ENCODE measurements around the gene MAN2A1. TPM values are rescaled to one million over a fixed set of nuclear protein-coding genes. Genes with fewer than 3 reads are reported as not detected.

The MAN2A1 gene
- total and polyA plus RNA-seq, 2 experiments from 2014 or later = 20.8 to 54.6 TPM

DNA sequence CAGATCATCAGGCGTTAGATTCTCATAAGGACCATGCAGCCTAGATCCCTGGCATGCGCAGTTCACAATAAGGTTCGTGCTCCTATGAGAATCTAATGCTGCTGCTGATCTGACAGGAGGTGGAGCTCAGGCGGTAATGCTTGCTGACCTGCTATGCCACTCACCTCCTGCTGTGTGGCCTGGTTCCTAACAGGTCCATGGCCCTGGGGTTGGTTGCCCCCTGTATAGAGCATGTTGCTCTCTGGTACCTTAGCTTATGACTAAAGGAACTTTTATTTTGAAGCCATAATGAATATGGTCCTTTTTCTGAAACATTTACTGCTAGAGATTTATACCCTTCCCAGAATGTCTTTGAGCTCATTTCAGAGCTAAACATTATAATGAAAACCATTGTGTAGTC, 3.1 kb downstream of the MAN2A1 start:
- no peaks in the 10 kb centered on the region for H3K27me3 ChIP-seq (replicated peaks; ENCODE audit: insufficient read depth)
- H2AFZ ChIP-seq = no peak overlapping the region
- 100% methylated on average over 4 of the region's 4 CpGs for WGBS, 2 experiments (ENCODE audit: low coverage in 1 of 2, low lambda C conversion rate in 2 of 2, missing lambda C conversion rate in 2 of 2)
- H3K9me2 ChIP-seq (ENCODE audit: insufficient read depth) = no peaks in the 10 kb centered on the region
- no peak for DNase-seq
- peaks cover 76% of the 10 kb centered on the region for H3K79me2 ChIP-seq (ENCODE audit: insufficient read depth)
- no peak overlapping the region for H3K4me3 ChIP-seq
- H3K9me3 ChIP-seq (ENCODE audit: low read depth) = no peaks in the 10 kb centered on the region
- H3K4me1 ChIP-seq (ENCODE audit: insufficient read depth) = peaks cover 36% of the 10 kb centered on the region
- H3K9ac ChIP-seq = no peak overlapping the region
- H3K27ac ChIP-seq = no peak overlapping the region
- H3K36me3 ChIP-seq (ENCODE audit: low read depth) = no peaks in the 10 kb centered on the region
- H3K4me2 ChIP-seq (ENCODE audit: unreplicated experiment) = peak overlapping the region; percentile 33
- H4K20me1 ChIP-seq (ENCODE audit: insufficient read depth) = no peaks in the 10 kb centered on the region
- in situ Hi-C loops (cut with MboI) = no loop called here
- TF ChIP-seq EZH2 (IDR thresholded peaks at IDR 0.05; ENCODE audit: insufficient read depth, poor library complexity, severe bottlenecking) = no peak
- no peak for TF ChIP-seq EZH2phosphoT487 (IDR thresholded peaks at IDR 0.05; ENCODE audit: insufficient read depth, low read depth)
- peaks cover 33% of the 10 kb centered on the region for H3F3A ChIP-seq (ENCODE audit: insufficient read depth)

DNA sequence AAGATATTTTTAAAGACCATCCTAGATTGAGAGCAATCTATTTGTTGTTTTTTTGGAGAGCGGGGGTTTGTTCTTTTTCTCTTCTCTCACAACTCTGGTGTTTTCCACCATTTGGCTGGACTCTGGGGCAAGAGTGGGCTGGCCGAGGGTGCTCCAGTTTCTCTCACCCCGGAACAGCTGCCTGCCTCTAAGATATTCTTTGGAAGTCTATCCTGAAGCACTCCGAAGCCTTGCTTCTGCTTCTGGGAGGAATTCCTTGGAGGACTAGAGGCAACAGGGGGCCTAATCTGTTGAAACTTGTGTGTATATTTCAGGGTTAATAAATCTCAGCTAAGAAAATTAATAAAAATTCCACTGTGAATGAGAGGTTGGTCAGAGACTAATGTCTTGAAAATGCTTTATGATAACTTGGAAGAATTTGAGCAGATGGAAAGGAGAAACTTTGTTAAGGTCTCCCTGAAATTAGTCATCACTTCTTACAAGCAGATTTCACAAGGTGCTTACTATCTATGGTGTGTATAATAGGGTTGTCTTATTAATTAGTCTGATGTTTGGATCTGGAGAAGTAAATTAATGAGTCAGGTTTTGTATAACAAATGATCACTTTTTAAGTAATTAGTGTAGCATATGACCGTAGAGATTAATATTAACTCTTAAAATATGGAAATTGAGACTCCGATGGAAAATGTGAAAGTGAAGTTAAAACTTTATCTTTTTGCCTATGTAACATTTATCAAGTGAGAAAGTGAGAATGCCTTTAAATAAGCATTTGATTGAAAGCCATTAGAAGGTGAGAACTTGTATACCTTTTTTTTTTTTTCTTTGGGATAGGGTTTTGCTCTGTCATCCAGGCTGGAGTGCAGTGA, 4.0 kb downstream of the MAN2A1 start:
- no peak overlapping the region for H3K9ac ChIP-seq
- H3K79me2 ChIP-seq (ENCODE audit: insufficient read depth) = peaks cover 85% of the 10 kb centered on the region
- no peak for TF ChIP-seq EZH2phosphoT487 (IDR thresholded peaks at IDR 0.05; ENCODE audit: insufficient read depth, low read depth)
- TF ChIP-seq EZH2 (IDR thresholded peaks at IDR 0.05; ENCODE audit: insufficient read depth, poor library complexity, severe bottlenecking) = no peak
- no peaks in the 10 kb centered on the region for H3K27me3 ChIP-seq (replicated peaks; ENCODE audit: insufficient read depth)
- WGBS, 2 experiments (ENCODE audit: low coverage in 1 of 2, low lambda C conversion rate in 2 of 2, missing lambda C conversion rate in 2 of 2) = 67% methylated on average over 6 of the region's 6 CpGs
- no peak overlapping the region for H2AFZ ChIP-seq
- peak overlapping the region; percentile 33 for H3K4me2 ChIP-seq (ENCODE audit: unreplicated experiment)
- in situ Hi-C loops (cut with MboI) = no loop called here
- H3K9me2 ChIP-seq (ENCODE audit: insufficient read depth) = no peaks in the 10 kb centered on the region
- peak; percentile 72 for DNase-seq
- peaks cover 32% of the 10 kb centered on the region for H3F3A ChIP-seq (ENCODE audit: insufficient read depth)
- H3K4me3 ChIP-seq = peak overlapping the region; percentile 21; the same call in 1 of the 2 replicates
- no peaks in the 10 kb centered on the region for H3K9me3 ChIP-seq (ENCODE audit: low read depth)
- no peaks in the 10 kb centered on the region for H4K20me1 ChIP-seq (ENCODE audit: insufficient read depth)
- peak overlapping the region; percentile 28; the same call in 1 of the 2 replicates for H3K27ac ChIP-seq
- H3K4me1 ChIP-seq (ENCODE audit: insufficient read depth) = peaks cover 36% of the 10 kb centered on the region
- H3K36me3 ChIP-seq (ENCODE audit: low read depth) = no peaks in the 10 kb centered on the region

DNA sequence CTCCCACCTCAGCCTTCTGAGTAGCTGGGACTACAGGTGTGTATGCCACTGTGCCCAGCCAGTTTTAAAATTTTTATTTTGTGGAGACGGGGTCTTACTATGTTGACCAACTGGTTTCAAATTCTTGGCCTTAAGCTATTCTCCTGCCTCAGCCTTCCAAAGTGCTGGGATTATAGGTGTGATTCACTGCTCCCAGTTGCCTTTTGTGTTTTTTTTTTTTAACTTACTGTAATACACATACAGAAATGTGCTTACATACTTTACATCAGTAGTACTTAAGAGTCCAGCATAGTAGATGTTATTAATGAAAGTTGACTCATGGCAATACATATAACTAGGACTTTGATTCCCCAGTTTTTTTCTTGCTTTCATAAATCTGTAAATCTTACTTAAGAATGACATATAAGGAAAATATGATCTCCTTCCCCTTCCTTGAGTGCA, 4.7 kb downstream of the MAN2A1 start:
- H3K9ac ChIP-seq = no peak overlapping the region
- in situ Hi-C loops (cut with MboI) = no loop called here
- 82 to 93% methylated on average over 1 of the region's 1 CpG for WGBS, 2 experiments (ENCODE audit: low coverage in 1 of 2, low lambda C conversion rate in 2 of 2, missing lambda C conversion rate in 2 of 2)
- no peaks in the 10 kb centered on the region for H3K36me3 ChIP-seq (ENCODE audit: low read depth)
- no peaks in the 10 kb centered on the region for H3K9me3 ChIP-seq (ENCODE audit: low read depth)
- H3K79me2 ChIP-seq (ENCODE audit: insufficient read depth) = peaks cover 92% of the 10 kb centered on the region
- peaks cover 36% of the 10 kb centered on the region for H3K4me1 ChIP-seq (ENCODE audit: insufficient read depth)
- peak; percentile 41 for DNase-seq
- peak overlapping the region; percentile 33 for H3K4me2 ChIP-seq (ENCODE audit: unreplicated experiment)
- TF ChIP-seq EZH2 (IDR thresholded peaks at IDR 0.05; ENCODE audit: insufficient read depth, poor library complexity, severe bottlenecking) = no peak
- no peak for TF ChIP-seq EZH2phosphoT487 (IDR thresholded peaks at IDR 0.05; ENCODE audit: insufficient read depth, low read depth)
- H2AFZ ChIP-seq = no peak overlapping the region
- peaks cover 30% of the 10 kb centered on the region for H3F3A ChIP-seq (ENCODE audit: insufficient read depth)
- peak overlapping the region; percentile 28; the same call in 1 of the 2 replicates for H3K27ac ChIP-seq
- H4K20me1 ChIP-seq (ENCODE audit: insufficient read depth) = no peaks in the 10 kb centered on the region
- H3K4me3 ChIP-seq = no peak overlapping the region
- no peaks in the 10 kb centered on the region for H3K27me3 ChIP-seq (replicated peaks; ENCODE audit: insufficient read depth)
- no peaks in the 10 kb centered on the region for H3K9me2 ChIP-seq (ENCODE audit: insufficient read depth)

DNA sequence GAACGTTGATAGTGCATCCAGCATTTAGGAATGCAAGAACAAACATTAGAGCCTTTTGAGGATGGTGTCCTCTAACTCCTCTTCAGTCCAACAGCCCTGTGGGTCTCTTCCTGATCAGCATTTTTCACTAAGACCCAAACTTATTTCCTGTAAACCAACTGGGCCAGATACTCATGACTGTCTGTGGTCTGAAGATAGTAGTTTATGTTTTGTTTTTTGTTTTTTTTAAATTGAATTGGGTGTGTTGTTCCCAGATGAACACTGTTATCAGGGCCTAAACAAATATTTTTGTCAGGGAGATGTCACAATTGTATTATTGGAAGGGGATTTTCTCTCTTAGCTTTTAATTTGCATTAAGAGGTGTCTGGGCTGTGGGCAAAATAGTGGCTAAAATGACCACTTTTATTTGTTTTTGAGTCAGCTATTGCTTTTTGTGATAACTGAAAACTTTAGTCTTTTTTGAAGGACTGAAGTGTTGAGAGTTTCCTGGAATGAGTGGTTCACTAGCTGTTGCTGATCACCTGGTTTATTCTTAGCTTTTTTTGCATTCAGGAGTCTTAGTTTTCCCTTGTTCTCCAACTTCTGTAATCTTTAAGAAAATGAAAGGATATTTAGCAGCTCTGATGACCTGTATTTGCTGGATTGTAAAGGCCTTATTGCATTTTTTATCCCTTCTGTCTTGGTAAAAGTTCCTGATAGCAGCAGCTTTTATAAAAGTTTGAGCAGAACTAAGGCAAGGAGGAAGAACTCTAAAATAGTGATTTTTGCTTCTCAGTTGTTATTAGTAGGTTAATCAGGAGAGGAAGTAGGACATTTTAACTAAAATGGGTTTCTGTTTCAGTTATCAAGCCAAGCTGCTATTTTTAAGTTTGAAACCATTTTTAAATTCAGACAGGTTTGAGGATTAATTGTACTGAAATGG, 5.5 kb downstream of the MAN2A1 start:
- Histone ChIP-seq H3K27me3 (replicated peaks; ENCODE audit: insufficient read depth) (no peaks in the 10 kb centered on the region), H2AFZ (no peak overlapping the region), H3K9me3 (ENCODE audit: low read depth) (no peaks in the 10 kb centered on the region), H3K79me2 (ENCODE audit: insufficient read depth) (peaks cover 100% of the 10 kb centered on the region), H3K27ac (peak overlapping the region; percentile 28; the same call in 1 of the 2 replicates), H3K9ac (no peak overlapping the region), H4K20me1 (ENCODE audit: insufficient read depth) (no peaks in the 10 kb centered on the region), H3K4me1 (ENCODE audit: insufficient read depth) (peaks cover 36% of the 10 kb centered on the region), H3K4me3 (no peak overlapping the region), H3F3A (ENCODE audit: insufficient read depth) (peaks cover 30% of the 10 kb centered on the region), H3K4me2 (ENCODE audit: unreplicated experiment) (peak overlapping the region; percentile 33), H3K36me3 (ENCODE audit: low read depth) (peaks cover under 1% of the 10 kb centered on the region; the same call in 1 of the 2 replicates), H3K9me2 (ENCODE audit: insufficient read depth) (no peaks in the 10 kb centered on the region)
- DNase-seq = no peak
- whole genome bisulfite sequencing, 2 experiments (ENCODE audit: low coverage in 1 of 2, low lambda C conversion rate in 2 of 2, missing lambda C conversion rate in 2 of 2) = 92 to 97% methylated on average over 1 of the region's 1 CpG
- in situ Hi-C loops (cut with MboI) = no loop called here
- TF ChIP-seq EZH2 (IDR thresholded peaks at IDR 0.05; ENCODE audit: insufficient read depth, poor library complexity, severe bottlenecking) = no peak
- TF ChIP-seq EZH2phosphoT487 (IDR thresholded peaks at IDR 0.05; ENCODE audit: insufficient read depth, low read depth) = no peak
